T47D (cell line): ENCODE data around the gene MED27.

Experiments
- DNase-seq, 2 experiments: peaks; one replicate each; pipeline versions ENCODE4 v3.0.0 to v3.0.0-alpha.2; 2011 to 2012; ENCODE audit warnings: low read depth in 1 of 2, low spot score in 1 of 2
- JUND ChIP-seq: IDR thresholded peaks from 2 replicates; pipeline ENCODE4 v1.6.1; 2012; ENCODE audit warnings: low read depth
- in situ Hi-C: cut with HindIII; loops from 2 replicates; pipeline ENCODE4 v1.10.0; 2016; ENCODE audit warnings: low sequenced_read_pairs, low pct_unique_long_range_greater_than_20kb

The MED27 gene

DNA sequence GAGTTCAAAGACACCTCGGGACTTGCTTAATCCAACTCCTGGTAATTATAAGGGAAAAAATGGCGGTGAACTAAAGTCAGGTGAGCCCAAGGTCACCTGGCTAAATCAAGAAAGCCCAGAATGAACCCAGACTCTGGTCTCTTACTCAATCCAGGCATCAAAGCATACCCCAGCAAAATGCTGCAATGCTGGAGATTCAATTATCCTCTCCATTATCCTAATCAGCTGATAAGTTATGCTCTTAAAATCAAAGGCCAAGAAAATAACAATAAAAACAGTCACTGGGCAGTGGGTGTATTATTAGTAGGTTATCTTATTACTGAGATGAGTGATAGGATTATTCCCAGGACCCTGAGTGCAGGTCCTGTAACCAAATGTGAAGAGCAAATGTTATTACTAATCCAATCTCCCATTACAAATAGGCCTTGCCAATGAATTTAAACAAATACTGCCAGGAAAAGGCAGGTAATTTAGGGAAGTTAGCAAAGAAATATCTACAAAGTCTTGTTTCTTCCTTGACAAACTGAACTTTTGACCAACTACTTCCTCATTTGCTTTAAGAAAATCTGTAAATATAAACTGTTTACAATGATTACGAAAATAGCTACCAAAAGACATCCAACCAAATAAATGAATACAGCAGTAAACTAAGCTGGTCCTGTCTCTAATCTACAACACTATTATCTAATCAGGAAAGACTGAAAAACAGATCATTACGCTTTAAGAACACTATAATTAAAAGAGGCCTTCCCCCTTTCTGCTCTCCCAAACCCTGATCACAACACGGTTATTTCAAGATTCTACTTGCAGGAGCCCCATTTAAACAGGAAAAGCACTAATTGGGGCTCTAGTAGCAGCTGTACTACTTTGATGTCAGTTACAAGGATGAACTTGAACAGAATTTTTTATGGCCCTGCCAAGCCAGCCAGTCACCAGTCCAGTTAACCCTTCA is 103.2 kb downstream of the MED27 start:
- DNase-seq: no peak
- in situ Hi-C loops: no loop called here
- TF ChIP-seq JUND: no peak

DNA sequence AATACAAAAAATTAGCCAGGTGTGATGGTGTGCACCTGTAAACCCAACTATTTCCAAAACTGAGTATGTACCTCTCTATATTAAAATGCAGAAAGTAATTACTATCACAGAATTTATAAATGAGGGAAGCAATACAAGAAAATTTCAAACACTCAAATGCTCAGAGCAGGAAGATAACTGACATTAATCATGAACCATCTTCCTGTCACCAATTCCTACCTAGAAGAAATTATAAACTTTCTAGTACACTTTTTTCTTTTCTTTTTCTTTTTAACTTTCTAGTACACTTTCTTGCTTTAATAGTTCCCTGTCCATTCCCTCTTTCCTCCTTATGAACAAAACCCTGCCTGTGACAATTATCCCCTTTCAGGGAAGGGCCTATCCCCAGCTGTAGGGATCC is 106.8 kb downstream of the MED27 start:
- TF ChIP-seq JUND: no peak
- DNase-seq: no peak
- in situ Hi-C loops: no loop called here

DNA sequence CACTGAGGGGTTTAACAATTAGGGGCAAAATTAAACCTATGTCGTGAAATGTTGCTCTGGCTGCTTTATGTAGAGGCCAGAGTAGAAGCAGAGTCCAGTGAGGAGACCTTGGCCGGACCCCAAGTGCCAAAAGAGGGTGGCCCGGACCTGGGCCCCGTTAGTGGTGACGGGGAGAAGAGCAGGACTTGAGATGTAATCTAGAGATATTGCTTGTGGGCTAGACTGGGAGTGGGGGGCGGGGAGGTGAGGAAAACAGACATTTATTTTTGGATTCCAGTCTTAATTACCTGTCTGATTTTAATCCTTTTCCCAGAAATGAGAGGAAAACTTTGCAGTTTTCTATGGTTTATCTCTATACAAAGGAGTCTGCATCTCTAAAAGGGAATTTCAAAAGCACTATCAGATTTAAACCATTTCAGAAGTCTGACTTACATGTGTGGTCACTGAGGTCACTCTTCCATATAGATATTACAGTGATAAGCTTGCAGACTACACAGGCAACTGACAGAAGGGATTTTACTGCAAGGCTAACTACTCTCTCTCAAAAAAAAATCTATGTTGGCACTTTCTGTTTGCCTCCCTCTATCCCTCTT is 108.1 kb downstream of the MED27 start:
- no peak for TF ChIP-seq JUND
- in situ Hi-C loops: no loop called here
- DNase-seq: no peak

DNA sequence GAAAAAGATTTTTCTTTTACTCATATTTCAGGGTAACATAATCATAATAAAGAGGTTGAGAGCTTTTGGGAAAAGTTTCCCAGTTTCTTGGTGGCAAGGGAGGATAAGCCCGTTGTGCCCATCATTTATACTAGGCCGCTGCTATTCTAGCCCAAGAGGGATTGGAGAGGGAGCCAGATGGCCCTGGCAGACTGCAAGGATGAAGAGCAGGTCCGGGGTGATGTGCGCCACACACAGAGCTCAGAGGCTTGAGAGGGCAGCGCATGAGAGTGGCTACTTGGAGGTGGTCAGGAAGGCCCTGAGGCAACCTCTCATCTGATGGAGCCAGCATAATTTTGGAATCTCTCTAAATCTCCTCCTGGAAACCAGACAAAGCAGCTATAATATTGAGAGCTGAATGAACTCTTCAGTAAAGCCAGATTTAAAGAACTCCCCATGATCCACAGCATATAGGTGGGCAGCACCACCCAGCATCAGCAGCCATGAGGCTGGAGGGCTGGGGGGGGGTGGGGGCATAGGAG is 110.1 kb downstream of the MED27 start:
- in situ Hi-C loops: no loop called here
- no peak for DNase-seq
- no peak for TF ChIP-seq JUND

DNA sequence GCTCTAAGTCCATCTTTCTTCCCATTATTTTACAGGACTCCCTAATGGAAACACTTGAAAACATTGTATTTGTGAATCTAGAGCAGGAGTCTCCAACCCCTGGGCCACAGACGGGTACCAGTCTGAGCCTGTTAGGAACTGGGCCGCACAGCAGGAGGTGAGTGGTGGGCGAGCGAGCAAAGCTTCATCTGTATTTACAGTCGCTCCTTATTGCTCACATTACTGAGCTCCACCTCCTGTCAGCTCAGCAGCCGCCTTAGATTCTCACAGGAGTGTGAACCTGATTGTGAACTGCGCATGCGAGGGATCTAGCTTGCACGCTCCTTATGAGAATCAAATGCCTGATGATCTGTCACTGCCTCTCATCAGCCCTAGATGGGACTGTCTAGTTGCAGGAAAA is 111.0 kb downstream of the MED27 start:
- in situ Hi-C loops: no loop called here
- no peak for DNase-seq
- TF ChIP-seq JUND: no peak

DNA sequence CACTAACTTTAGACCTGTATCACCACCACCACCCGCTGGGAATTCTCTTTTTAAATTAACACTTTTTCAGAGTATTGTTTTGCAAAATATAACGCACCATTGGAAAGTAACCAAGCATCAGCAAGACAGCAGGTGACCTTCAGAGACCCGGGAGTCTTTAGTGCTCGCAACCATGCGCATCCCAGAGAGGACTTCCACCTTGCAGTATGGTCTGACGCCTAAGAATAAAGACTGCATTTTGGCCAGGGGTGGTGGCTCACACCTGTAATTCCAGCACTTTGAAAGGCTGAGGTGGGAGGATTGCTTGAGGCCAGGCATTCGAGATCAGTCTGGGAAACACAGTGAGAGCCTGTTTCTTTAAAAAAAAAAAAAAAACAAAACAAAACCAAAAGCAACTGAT is 113.8 kb downstream of the MED27 start:
- DNase-seq: no peak
- in situ Hi-C loops: no loop called here
- no peak for TF ChIP-seq JUND

DNA sequence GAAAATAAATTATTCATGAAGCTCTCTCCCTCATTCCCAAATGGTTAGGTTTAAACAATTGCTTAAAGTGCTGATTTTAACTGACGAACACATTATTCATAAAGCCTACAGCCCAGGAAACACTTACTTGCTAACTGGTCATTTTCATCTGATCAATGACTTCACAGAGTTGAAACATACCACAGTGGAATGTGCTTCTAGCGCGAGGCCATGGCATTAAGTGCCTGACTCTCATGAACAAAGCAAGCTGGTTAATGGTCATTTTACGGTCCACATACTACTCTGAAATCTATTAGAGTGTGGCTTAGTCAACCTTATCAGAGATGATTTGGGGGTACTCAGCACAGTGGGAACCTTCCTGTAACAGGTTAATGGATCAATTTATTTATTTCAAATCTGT is 114.6 kb downstream of the MED27 start:
- TF ChIP-seq JUND: no peak
- no peak for DNase-seq
- in situ Hi-C loops: no loop called here

DNA sequence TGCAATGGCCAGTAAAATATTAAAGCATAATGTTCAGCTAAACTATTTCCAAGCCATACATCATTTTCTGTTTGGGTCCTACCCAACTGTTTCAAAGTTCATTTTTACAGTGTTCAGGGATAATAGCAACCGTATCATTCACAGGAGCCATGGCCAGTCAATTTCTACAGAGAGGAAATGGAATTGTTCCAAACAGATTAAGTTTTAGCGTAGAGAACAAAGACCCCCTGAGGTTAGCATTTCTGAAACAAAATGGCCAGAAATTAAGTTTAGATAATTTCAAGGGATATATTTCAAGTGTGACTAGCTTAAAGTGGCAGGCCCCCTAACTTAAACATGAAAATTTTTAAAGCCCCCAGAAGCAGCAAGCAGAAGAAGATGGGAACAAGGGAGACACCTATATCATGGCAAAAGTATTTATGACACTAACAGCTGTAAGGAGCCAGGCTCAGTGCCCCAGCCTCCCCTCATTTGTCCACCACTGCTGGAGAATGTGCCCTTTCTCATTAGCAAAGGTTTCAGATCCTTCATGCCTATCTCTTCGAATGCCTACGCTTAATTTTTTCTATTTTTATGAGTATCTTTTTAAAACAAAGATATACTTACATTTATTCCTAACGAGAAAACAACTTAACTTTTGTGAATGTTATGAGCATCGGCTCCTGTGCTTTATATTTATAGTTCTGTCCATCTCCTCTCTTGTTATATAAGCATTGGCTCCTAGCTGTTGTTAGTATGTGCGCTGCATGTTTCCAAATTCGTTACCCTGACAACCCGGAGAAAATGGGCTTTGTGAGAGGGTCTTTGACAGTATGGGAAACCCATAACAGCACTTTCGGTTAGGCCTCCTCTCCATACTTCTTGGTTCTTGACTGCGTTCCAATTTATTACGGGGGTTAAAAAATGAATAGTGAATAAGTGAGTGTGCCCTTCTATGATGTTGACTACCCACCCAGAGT is 116.3 kb downstream of the MED27 start:
- in situ Hi-C loops: no loop called here
- DNase-seq: no peak
- no peak for TF ChIP-seq JUND

DNA sequence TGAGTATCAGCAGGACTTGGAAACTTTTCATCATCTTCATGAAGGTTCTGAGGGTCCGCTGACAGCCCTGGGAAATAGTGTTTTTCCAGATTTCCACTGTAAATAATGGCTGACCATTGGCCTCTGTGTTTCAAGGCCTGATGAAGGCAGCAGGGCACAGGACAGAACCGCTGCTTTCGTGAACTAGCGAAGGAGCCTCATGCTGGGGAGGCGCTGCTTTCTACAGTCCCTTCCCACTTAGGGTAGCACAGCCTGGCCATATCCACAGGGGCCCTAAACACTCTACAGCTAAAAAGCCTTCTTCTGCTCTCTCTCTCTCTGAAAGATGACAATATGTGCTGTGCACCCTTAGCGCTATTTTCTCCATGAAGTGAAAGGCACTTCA is 118.2 kb downstream of the MED27 start:
- TF ChIP-seq JUND: no peak
- in situ Hi-C loops: no loop called here

DNA sequence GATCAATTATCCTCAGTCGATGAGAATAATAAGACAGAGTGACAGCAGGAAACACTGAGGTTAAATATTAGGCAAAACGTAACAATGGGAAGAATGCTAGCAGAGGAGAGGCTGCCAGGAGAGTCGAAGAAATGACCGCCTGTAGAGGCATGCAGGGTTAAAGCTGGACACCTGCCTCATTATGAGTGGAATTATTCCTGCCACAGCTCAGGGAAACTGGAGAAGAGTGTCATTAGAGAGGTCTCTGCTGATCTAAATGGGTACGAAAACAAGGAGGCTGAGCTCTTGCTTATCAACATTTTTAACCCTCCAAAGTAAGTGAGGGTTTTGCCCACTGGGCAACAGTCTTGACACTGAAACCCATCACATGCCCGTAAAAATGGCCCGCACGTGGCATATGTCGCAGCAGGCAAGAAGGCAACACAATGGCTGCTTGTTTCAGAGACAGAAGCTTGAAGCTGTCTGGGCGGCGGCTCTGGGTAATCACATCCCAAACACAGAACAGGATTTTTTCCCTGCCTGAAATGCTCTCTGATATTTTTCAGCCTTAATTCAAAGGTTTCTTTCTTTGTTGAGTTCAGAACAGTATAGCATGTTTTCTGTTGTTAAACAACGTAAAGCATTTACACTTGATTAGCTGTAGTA is 118.7 kb downstream of the MED27 start:
- DNase-seq: no peak
- in situ Hi-C loops: no loop called here

More for the DNA sequence above, 118.2 kb downstream of the MED27 start:
- no peak for DNase-seq

DNA sequence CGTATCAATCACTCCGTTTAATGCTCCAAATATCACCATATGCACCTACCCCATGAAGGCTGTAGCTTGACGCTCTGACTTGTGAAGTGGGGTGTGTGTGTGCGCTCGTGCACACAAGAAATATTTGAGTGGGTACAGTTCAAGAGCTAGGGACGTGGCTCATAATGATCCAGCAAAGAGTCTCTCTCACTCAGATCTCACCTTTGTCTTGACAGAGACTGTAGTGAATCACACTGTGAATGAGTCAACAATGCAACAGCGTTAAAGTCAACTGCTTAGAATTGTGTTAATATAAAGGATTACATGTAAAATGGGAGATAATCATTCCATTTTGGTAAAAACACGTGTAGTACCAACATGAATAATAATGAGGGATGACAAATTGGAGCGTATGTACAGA is 119.4 kb downstream of the MED27 start:
- TF ChIP-seq JUND: no peak
- DNase-seq: no peak
- in situ Hi-C loops: no loop called here

More for the DNA sequence above, 118.7 kb downstream of the MED27 start:
- TF ChIP-seq JUND: no peak

DNA sequence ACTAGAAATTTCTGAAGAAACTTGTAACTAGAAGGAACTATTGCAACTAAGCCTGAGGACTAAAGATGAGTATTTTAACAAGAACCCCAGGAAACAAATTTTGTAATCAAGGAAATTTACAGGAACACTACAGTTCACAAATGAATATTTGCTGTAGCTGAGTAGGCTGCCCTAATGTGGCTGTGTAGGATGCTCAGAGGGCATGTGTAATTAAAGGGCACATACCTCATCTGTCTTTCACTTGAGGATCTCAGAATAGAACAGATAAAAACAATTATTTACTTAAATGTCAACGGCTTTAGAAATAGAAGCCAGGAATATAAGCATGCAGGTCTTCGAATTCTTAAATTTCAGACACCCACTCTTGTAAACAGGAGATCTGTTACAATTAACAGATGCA is 119.8 kb downstream of the MED27 start:
- DNase-seq: no peak
- in situ Hi-C loops: no loop called here
- no peak for TF ChIP-seq JUND
